ENCODE results near the gene CDR2. TPM values are rescaled to one million over a fixed set of nuclear protein-coding genes. Genes with fewer than 3 reads are reported as not detected.

The CDR2 gene
- total and polyA plus RNA-seq, 9 of the 15 experiments (the other 6 are each of a cell fraction or from before 2014, with no cell fraction given): 4.6 to 30.3 (median 19.9) TPM

GRCh38 chr16:22297114-22297870 is 77.1 kb downstream of the CDR2 start, which contains the start of gene POLR3E (continued):
- TF ChIP-seq ZBTB5 (IDR thresholded peaks at IDR 0.05) (peak; percentile 82; the same call in 1 of the 2 replicates), ZNF695 (CRISPR knock-in tag; IDR thresholded peaks at IDR 0.05) (no peak), CREB5 (CRISPR knock-in tag; IDR thresholded peaks at IDR 0.05) (no peak), TSC22D4 (tag; IDR thresholded peaks at IDR 0.05) (no peak), HDAC8 (tag; IDR thresholded peaks at IDR 0.05) (peak; percentile 19; the same call in 1 of the 2 replicates), KLF13 (tag; IDR thresholded peaks at IDR 0.05; ENCODE audit: borderline replicate concordance, low read depth) (peak; percentile 97), TRIM24 (IDR thresholded peaks at IDR 0.05) (peak in 1 of 2 experiments; percentile 57; a peak in 2 of 4 replicates), SMAD4 (CRISPR knock-in tag; conservative IDR thresholded peaks at IDR 0.05) (peak; percentile 80; the same call in 1 of the 2 replicates), BRD9 (IDR thresholded peaks at IDR 0.05; ENCODE audit: low read depth, partially characterized antibody) (peak; percentile 97), NCOA6 (IDR thresholded peaks at IDR 0.05) (no peak), ZBTB49 (CRISPR knock-in tag; IDR thresholded peaks at IDR 0.05; ENCODE audit: borderline replicate concordance) (no peak), GABPB1 (CRISPR knock-in tag; IDR thresholded peaks at IDR 0.05) (peak; percentile 91), EP400 (IDR thresholded peaks at IDR 0.05) (peak; percentile 96), CCNT2 (IDR thresholded peaks at IDR 0.05; ENCODE audit: borderline replicate concordance, extremely low read depth, insufficient read length, low read depth, low read length) (peak; percentile 80), CSDE1 (IDR thresholded peaks at IDR 0.05) (peak in 1 of 2 experiments; percentile 92; a peak in 2 of 4 replicates), GTF3C2 (IDR thresholded peaks at IDR 0.05; ENCODE audit: borderline replicate concordance, extremely low read depth, insufficient read length) (peak; percentile 92), SUPT5H (IDR thresholded peaks at IDR 0.05) (peak; percentile 78)
